A549 (cell line): Measurements from ENCODE around the gene RHOJ.

ENCODE experiments used
- CTCF ChIP-seq: fragments of >200 bp; sonication (Bioruptor Twin); formaldehyde crosslinking; IDR thresholded peaks from 3 replicates; pipeline ENCODE4 v1.5.1; 2016
- EP300 ChIP-seq, 2 experiments: fragments of >200 bp; sonication (Bioruptor Twin); formaldehyde crosslinking; IDR thresholded peaks; 2 replicates in 1 of 2; 3 replicates in 1 of 2; pipeline ENCODE4 v1.6.1; 2016 to 2017
- HDAC2 ChIP-seq: fragments of 200-600 bp; sonication (generic); IDR thresholded peaks from 2 replicates; pipeline ENCODE4 v1.6.1; 2016
- KDM1A ChIP-seq: fragments of 200-600 bp; sonication (generic); IDR thresholded peaks from 2 replicates; pipeline ENCODE4 v1.6.1; 2016; ENCODE audit warnings: low read depth, mild to moderate bottlenecking
- NR3C1 ChIP-seq: fragments of >200 bp; sonication (Bioruptor Twin); formaldehyde crosslinking; IDR thresholded peaks from 3 replicates; pipeline ENCODE4 v1.6.1; 2017
- RNF2 ChIP-seq: fragments of 200-600 bp; sonication (generic); IDR thresholded peaks from 2 replicates; pipeline ENCODE4 v1.6.1; 2016; ENCODE audit warnings: low read depth, mild to moderate bottlenecking, antibody characterized with exemption, moderate library complexity, borderline replicate concordance
- ZC3H11A ChIP-seq: fragments of 450-650 bp; IDR thresholded peaks from 2 replicates; pipeline ENCODE4 v1.6.1; 2014; ENCODE audit warnings: antibody characterized with exemption, mild to moderate bottlenecking

DNA sequence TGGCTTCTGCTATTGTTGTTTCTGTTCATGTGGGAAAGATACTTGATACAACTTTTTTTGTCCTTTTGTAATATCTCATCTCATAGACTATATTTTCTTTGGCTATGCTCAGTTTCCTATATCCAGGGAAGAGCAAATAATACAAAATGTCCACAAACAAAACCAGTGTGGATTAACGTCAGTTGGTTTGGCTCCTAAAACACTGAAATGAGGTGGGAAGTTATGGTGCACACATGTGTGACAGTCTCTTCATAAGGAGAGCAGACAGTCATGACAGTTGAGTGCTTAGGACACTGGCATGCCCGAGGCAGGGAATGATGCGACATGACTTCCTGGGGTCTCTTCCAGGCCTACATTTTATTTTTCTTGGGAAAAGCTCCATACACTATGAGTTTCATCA is 27.5 kb downstream of the RHOJ start:
- TF ChIP-seq KDM1A (no peak), HDAC2 (no peak), CTCF (no peak), EP300 (IDR thresholded peaks at IDR 0.05) (no peak), RNF2 (no peak), ZC3H11A (no peak), NR3C1 (no peak)
